Astrocyte of the spinal cord (primary cell): Measurements from ENCODE around the gene NELFCD.
"Not testable (repeated sequence)": the region's sequence is repeated elsewhere in the genome, so short reads cannot be mapped to it uniquely, and the experiment has no call there.

Experiments used
- DNase-seq: peaks from one replicate; pipeline ENCODE4 v3.0.0; 2011; ENCODE audit warnings: low read depth, low spot score
- H3K4me3 ChIP-seq: 2 replicates; pipeline ENCODE4 v1.5.1; 2011; ENCODE audit warnings: low read depth, mild to moderate bottlenecking, low read length, moderate library complexity
- CTCF ChIP-seq: IDR thresholded peaks from 2 replicates; pipeline ENCODE4 v1.5.1; 2012; ENCODE audit warnings: low read depth, mild to moderate bottlenecking, low read length, inconsistent platforms
- in situ Hi-C: cut with HindIII; loops from 2 replicates; pipeline ENCODE4 v1.10.0; 2017; ENCODE audit warnings: low sequenced_read_pairs

Gene NELFCD

GRCh38 chr20:58944610-58945009 lies 36.4 kb upstream of the NELFCD start:
- no peak for TF ChIP-seq CTCF
- H3K4me3 ChIP-seq: no peak overlapping the region
- no peak for DNase-seq
- in situ Hi-C loops: no loop called here

- H3K4me3 ChIP-seq: no peak overlapping the region
- no peak for DNase-seq
- in situ Hi-C loops: no loop called here
- no peak for TF ChIP-seq CTCF
Measured at GRCh38 chr20:58945965-58946631, 35.0 kb upstream of the NELFCD start.

GRCh38 chr20:58947797-58948388 lies 33.2 kb upstream of the NELFCD start:
- H3K4me3 ChIP-seq, in situ Hi-C loops, DNase-seq: not testable (repeated sequence)

GRCh38 chr20:58950603-58951002 lies 30.5 kb upstream of the NELFCD start:
- TF ChIP-seq CTCF: no peak
- no peak overlapping the region for H3K4me3 ChIP-seq
- in situ Hi-C loops: no loop called here
- DNase-seq: no peak

GRCh38 chr20:58953050-58953449 lies 28.0 kb upstream of the NELFCD start:
- no peak for TF ChIP-seq CTCF
- DNase-seq: no peak
- in situ Hi-C loops: no loop called here
- no peak overlapping the region for H3K4me3 ChIP-seq

- no peak for DNase-seq
- in situ Hi-C loops: no loop called here
- no peak for TF ChIP-seq CTCF
- no peak overlapping the region for H3K4me3 ChIP-seq
Measured at GRCh38 chr20:58956078-58956477, 25.0 kb upstream of the NELFCD start.

GRCh38 chr20:58959652-58960051 lies 21.4 kb upstream of the NELFCD start:
- no peak for DNase-seq
- in situ Hi-C loops: no loop called here

More at GRCh38 chr20:58959652-58960051, 21.4 kb upstream of the NELFCD start:
- no peak overlapping the region for H3K4me3 ChIP-seq
- TF ChIP-seq CTCF: no peak
